Iris pigment epithelial cell (primary cell): Measurements from ENCODE around the gene FERMT3.

Experiments used
- DNase-seq: peaks from one replicate; pipeline ENCODE4 v3.0.0-alpha.2; 2011; ENCODE audit warnings: low read depth

The FERMT3 gene

DNA sequence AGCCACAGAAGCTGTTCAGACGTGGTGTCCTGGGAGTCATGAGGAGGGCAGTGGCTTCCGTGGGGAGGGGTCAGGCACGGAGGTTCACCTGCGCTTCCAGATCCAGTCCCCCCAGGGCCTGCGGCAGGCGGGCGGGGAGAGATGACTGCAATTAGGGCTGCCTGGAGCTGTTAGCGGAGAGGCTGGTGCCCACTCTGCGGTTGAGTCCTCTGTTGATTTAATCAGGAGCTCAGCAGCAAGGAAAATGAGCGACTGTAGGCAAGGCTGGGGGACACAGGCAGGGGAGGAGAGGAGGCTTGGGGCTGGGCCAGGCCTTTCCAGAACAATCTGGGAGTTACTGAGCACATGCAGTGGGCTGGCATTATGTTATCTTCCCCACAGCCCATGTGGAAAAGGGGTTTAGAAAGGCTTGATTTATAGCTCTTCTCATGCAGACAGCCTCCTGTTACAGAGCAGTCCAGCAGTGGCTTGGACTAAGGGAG is 57.9 kb downstream of the FERMT3 start:
- DNase-seq = no peak

DNA sequence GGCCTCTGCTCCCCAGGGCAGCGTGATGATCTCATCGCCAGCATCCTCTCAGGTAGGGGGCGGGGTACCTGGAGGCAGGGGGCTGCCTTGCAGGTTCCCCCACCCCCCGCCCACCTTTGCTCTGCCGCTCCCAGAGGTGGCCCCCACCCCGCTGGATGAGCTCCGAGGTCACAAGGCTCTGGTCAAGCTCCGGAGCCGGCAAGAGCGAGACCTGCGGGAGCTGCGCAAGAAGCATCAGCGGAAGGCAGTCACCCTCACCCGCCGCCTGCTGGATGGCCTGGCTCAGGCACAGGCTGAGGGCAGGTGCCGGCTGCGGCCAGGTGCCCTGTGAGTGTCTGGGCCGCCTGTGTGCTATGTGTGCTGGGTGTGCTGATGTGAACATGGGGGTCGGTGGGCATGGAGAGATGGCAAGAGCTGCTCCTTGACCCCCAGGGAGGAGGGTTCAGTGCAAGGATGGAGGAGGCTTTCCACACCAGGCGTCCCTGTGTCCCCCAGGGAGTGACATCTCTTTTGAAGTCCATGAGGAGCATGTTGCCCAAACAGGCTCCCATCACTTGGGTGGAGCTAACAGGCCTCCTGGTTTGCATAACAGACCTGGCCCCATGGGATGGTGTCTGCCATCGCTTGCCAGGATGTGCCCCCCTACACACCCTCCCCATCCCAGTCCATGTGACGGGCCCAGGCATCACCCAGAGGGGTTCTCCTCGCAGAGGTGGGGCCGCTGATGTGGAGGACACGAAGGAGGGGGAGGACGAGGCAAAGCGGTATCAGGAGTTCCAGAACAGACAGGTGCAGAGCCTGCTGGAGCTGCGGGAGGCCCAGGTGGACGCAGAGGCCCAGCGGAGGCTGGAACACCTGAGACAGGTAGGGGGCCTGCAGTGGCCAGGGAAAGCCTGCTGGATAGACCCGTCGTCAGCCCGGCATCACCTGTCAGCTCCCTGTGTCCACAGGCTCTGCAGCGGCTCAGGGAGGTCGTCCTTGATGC is 58.9 kb downstream of the FERMT3 start:
- DNase-seq = no peak

DNA sequence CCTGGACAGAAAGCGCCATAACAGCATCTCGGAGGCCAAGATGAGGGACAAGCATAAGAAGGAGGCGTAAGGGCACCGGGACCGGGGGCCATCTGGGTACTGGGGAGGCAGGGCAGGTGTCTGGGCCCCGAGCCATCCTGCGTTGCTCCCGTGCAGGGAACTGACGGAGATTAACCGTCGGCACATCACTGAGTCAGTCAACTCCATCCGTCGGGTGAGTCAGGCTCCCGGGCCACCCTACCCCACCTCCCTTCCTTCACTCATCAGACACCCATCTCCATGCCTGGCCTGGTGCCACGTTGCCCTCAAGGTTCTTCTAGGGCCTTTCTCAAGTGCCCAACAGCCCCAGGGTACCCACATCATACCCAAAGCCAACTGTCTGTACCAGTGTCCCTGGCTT is 59.8 kb downstream of the FERMT3 start:
- DNase-seq = peak; percentile 62

- DNase-seq = no peak
Measured at GRCh38 chr11:64267207-64267945, 60.9 kb downstream of the FERMT3 start.

- DNase-seq = peak; percentile 43
Measured at GRCh38 chr11:64268025-64268892, 61.7 kb downstream of the FERMT3 start.

GRCh38 chr11:64268893-64269539 is 62.5 kb downstream of the FERMT3 start:
- DNase-seq = peak; percentile 58

GRCh38 chr11:64269540-64270220 is 63.2 kb downstream of the FERMT3 start:
- DNase-seq = peak; percentile 100
